Measurements from ENCODE around the gene RAD54L. TPM values are rescaled to one million over a fixed set of nuclear protein-coding genes. Genes with fewer than 3 reads are reported as not detected.
A peak's percentile ranks its signal among the peaks of the same experiment; 100 is the strongest.

The RAD54L gene
- total RNA-seq, 1 donor from 2014 or later: 4.7 TPM

DNA sequence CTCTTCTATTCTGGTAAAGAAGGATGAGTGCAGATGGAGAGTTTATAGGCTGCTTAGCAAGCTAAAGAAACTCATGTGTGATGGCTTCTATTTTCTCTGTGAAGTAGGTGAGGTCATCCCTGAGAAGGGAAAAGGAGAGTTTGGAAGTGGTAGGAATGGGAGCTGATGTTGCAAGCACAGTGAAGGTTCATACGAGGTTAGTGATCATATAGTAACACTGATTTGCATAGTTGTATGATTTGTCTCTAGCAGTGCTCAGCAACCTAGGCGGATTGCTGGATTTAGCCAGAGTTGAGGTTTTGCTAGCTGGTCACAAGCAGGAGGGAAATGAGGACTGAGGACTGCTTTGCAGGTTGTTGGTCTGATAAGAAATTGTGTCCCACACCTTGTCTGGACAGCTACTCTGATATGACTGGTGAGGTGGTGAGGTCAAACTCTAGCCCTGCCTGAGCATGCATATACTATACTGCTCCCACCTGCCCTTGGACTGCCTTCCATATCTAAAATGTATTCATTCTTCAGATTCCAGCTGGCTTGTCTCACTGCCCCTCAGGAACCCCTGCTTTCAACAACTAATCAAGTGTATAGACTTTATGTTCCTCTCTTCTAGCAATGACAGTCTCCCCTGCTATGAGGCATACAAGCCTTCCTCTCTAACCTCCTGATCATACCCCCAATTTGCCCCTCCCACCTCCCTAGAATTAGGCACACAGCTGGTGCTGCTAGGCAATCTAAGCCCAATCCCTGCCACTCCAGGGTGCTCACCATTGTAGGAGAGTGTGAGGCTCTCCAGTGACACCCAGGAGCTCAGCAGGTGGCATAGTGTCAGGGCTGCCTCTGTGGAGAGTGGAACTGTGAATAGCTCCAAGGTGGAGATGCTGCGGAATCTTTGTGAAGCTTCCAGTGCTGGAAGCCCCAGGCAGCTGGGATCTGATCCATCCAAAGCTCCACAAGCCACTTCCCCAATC, 37.3 kb downstream of the RAD54L start:
- no peak for DNase-seq (ENCODE audit: extremely low read depth, low read depth, low spot score)

DNA sequence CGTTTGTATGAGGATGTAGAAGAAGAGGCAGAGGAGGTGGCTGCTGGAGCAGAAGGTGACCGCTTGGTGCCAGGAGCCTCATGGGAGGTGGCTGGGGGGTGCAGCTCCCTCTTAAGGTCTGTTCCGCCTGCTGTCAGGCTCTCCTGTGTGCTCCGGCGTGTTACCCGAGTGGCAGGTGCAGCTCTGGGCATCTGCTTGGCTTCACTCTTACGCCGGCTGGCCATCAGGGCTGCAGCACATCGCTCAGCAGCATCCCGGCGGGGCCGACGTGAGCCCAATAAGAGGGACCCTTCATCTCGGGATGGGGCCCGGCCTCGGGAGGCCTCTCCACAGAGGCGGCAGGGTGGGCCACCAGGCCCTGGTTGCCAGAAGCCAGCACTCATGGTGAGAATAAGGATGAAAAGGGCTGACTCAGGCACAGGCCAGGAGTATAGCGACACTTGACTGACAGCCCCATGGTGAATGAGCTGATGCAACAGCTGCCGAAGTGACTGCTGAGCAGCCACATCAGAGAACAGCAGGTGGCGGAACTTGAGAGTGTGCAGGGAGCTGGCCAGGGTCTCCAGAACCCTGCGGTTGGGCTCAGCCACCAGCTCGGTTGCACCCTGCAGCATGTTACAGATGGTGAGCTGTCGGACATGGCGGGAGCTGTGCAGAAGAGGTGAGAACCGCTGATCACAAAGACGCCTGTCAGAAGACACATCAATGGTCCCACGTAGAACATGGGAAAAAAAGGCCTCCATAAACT, 38.3 kb downstream of the RAD54L start:
- no peak for DNase-seq (ENCODE audit: extremely low read depth, low read depth, low spot score)

DNA sequence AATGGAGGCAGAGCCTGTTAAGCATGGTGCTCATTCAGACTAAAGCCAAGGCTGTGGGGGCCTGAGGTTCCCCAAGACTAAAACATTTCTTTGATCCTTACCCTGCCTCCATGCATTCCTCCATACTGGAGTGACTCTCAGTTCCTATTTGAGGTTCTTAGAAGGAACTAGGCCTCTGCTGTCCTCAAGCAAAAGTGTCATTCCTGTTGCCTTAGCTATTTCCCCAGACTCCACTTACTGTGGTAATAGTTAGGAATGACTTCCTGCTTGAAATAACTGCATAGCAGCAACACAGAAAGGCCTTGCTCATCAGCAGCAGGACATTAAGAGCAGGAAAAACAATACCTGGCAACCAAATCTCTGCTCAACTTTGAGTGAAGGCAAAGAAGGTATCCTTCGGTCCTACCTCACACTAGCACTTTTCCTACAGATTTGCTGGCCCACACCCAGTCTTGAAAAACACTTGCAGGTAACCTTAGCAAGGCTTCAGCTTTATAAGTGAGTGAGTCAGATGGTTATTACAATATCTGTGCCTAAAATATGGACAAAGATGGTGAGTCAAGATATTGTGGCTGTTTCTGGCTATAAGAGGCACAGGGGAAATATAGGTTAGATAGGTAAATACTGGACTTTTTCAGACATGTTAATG, 41.0 kb downstream of the RAD54L start:
- no peak for DNase-seq (ENCODE audit: extremely low read depth, low read depth, low spot score)

DNA sequence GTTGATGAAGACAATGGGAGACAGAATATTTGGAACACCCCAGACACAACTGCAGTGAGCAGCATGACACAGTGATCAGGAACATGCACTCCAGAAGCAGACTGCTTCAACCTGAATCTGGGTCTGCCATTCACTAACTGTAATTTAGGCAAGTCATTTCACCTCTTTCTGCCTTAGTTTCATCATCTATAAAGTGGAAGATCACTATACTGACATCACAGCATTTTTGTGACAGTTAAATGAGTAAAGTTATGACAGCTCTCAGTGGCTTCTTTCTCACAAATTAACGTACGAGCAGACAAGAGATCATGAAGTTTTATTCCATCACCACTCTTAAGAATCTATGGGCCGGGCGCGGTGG, 41.6 kb downstream of the RAD54L start:
- no peak for DNase-seq (ENCODE audit: extremely low read depth, low read depth, low spot score)

DNA sequence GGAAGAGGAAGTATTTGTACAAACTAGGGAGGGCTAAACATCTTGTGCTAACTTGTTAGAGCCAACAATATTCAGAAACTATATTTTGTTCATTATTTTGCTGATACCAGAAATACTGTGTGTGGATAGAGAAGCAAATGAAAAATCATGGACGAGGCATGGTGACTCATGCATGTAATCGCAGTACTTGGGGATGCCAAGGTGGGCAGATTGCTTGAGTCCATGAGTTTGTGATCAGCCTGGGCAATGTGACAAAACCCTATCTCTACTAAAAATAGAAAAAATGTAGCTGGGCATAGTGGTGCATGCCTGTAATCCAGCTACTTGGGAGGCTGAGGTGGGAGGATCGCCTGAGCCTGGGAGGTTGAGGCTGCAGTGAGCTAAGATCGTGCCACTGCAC, 42.4 kb downstream of the RAD54L start:
- no peak for DNase-seq (ENCODE audit: extremely low read depth, low read depth, low spot score)

DNA sequence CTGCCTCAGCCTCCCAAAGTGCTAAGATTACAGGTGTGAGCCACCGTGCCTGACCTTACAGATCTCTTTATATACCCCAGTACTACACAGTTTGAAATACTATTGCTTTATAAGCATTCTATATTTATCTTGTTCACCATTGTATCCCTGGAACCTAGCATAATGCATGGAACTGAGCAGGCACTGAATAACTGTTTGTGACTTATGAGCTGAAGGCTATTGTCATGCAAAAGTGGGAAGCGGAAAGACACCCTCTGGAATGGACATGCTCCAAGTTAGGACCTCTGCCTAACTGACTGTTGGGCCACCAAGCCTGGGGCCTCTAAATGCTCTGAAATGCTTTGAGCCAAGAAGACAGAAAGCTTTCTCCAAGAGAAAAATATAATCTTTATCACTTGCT, 47.7 kb downstream of the RAD54L start:
- DNase-seq (ENCODE audit: extremely low read depth, low read depth, low spot score): no peak

DNA sequence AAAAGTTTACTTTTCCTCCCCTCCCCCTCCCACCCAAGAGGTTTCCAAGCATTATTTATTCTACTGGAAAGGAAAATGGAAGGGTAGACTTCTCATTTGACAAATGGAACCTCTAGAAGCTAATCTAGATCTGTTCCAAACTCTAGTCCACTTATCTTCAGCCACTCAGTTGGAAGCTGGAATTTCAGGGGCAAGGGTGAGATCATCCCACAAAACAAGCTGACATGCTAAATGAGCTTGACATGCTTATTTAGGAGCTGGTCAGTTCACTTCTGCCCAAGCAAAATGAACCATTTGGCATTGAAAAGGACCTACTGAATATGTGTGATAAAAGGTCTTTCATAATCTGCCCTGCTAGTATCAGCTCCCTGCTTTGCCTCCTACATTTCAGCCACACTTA, 50.8 kb downstream of the RAD54L start:
- no peak for DNase-seq (ENCODE audit: extremely low read depth, low read depth, low spot score)

DNA sequence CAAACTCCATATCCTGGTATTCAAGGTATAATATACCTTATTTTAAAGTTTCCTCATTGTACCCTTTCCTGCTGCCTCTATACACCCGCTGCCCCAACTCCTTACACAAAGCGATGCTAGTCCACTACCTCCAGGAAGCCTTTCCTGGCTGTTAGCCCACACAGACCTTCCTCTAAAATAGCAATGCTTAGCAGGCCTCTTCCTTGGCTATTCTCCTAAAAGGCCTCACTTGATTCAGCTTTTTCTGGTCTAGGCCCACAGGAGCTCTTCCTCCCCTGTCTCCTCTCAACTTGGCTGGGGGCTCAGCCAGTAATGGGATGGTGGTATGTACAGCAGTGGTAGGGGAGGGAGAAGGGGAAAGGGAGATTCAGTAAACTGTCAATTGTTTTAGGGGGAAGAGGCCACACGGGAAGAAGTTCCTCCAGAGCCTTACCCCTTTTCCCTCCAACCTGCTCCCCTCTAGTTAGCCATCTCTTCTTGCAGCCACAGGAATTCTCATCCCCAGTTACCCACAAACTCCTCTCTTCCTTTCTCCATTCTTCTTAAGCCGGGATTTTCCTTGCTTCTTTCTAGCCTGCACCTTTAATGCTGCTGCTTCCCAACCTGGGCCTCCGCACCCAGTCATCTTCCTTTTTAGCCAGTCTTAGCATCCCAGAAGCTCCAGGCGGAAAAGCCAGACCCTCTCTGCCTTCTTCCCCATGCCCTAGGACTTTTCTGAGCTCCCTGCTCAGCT, 53.3 kb downstream of the RAD54L start:
- no peak for DNase-seq (ENCODE audit: extremely low read depth, low read depth, low spot score)

DNA sequence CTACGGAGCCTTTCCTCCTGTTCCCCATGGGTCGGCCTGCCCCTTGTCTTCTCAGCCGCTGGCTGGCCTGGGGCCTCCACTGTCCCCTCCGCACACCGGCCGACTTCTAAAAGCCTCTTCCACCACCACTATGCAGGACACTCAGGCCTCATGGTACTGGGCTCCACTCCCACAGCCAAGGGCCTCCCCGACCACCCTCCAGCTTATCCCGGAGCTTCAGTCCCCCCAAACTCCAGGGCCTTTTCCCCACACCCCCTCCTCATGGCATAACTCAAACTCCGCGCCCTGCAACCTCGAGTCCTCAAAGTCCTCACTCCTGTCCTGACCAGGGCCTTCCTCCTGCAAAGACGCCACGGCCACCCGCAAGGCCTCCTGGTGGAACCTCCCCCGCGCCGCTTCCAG, 53.8 kb downstream of the RAD54L start:
- DNase-seq (ENCODE audit: extremely low read depth, low read depth, low spot score): no peak

DNA sequence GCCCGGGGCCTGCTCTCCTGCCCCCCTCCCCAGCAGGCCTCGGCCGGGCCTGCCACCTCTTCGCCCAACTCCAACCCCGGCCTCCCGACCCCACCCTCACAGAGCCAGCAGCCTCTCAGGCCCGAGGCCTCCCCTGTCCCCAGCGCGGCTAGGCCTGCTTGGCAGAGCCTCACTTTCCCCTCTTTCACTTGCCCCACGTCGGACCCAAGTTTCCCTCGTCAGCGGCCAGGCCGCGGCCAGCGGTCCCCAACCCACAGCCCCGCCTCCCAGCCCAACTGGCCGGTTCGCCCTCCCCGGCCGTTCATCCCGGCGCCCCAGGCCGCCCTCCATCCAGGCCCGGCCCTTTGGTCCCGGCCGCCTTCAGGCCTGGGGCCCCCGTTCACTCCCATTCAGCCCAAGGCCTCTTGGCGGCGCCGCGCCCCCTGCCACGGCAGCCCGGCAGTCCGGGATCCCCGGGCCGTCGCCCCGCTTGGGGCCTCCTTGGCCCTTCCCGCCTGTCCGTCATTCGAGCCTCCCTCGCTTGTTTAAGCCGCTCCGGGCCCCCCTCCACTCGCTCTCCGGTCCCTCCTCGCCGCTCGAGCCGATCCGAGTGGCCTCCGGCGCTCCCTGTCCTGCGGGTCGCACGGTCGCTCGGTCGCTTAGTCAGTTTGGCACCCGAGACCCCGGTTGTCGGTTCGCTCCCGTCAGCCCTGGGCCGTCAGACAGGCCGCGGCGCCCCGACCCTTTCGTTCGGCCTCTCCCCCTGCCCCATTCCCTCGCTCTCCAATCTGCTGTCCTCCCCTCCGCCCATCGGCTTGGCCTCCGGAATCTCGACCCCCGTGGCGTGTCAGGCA, 54.5 kb downstream of the RAD54L start:
- no peak for DNase-seq (ENCODE audit: extremely low read depth, low read depth, low spot score)

DNA sequence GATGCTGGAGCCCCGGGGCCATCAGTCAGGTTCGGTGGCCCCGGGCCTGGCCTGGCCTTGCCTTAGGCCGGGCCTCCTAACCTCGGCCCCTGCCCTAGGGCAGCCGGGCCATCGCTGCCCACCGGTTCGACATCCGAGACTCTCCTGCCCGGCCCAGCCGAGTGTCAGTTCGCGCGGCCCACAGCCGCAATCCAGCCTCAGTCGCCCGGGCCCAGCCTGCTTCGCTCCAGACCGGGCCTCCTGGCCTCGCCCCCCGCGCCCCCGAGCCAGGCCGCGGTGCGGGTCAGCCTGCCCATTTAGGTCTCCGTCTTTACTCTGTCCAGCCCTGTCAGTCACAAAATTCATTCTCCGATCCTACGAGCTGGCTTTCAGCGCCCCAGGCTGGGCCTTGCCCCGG, 55.1 kb downstream of the RAD54L start:
- no peak for DNase-seq (ENCODE audit: extremely low read depth, low read depth, low spot score)

DNA sequence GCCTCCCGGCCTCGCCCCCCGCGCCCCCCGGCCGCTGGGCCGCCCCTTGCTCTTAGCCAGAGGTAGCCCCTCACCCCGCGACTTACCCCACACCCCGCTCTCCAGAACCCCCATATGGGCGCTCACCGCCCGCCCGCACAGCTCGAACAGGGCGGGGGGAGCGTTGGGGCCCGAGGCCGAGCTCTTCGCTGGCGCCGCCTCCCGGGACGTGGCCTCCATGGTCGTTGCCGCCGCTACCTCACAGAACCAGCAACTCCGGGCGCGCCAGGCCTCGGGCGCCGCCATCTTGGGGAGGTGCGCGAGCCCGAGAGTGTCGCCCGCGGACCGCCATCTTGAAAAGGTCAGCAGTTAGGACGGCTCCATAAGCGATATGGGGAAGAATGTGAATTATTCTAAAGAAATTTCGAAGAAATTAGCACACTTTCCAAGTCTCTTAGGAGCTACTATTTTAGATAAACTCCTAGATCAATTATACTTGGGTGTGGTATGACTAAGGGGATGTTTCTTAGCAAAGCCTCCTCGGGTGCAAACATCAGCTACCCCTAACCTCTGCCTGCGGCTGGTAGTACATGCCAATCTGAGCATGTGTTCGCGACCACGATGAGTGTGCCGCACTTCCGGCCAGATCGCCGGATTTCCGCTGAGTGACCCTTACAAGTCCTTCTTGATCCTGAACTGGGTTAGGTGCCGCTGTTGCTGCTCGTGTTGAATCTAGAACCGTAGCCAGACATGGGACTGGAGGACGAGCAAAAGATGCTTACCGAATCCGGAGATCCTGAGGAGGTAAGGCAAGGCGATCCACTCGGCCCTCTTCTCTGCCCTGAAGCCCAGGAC, 55.7 kb downstream of the RAD54L start, which contains the start of the genes LRRC41 and UQCRH:
Gene LRRC41 (minus strand): TSS at position 579 of the 834 bp plus-strand sequence. CDS start 294 bp downstream, at position 285.
Gene UQCRH (plus strand): TSS at position 661 of the 834 bp plus-strand sequence. CDS start 69 bp downstream, at position 730.
- DNase-seq (ENCODE audit: extremely low read depth, low read depth, low spot score): peak; percentile 93

DNA sequence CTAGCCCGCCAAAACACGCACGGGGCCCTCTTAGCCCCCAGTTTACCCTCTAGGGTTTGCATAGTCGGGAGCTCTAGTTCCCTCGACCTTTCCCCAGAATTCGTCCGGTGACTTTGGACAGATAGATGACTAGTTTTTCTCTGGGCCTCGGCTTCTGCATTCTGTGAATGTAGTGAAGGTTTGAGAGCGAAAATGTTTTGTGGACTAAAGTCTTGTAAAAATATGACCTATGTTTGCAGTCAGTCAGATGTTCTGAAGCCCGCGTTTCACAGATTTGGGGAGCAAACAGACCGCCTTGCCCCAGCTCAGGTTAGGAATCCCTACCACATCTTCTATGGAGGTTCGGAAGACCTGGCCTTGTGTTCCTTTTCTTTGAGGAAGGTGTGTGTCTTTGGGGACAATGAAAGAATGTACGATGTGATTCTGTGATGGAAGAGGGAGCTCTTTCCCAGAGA, 56.3 kb downstream of the RAD54L start:
- no peak for DNase-seq (ENCODE audit: extremely low read depth, low read depth, low spot score)

DNA sequence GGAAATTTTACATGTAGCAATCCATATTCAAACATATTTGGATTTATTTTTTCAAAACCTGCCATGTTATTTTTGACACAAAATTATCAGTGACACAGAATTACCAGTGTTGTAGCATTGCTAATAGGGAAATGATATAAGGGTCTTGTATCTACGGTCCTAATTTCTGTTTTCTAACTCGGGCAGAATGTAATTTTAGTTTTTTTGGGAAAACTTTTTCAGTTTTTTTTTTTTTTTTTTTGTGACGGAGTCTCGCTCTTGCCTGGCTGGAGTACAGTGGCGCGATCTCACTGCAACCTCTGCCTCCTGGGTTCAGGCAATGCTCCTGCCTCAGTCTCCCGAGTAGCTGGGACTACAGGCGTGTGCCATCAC, 58.6 kb downstream of the RAD54L start:
- DNase-seq (ENCODE audit: extremely low read depth, low read depth, low spot score): no peak

DNA sequence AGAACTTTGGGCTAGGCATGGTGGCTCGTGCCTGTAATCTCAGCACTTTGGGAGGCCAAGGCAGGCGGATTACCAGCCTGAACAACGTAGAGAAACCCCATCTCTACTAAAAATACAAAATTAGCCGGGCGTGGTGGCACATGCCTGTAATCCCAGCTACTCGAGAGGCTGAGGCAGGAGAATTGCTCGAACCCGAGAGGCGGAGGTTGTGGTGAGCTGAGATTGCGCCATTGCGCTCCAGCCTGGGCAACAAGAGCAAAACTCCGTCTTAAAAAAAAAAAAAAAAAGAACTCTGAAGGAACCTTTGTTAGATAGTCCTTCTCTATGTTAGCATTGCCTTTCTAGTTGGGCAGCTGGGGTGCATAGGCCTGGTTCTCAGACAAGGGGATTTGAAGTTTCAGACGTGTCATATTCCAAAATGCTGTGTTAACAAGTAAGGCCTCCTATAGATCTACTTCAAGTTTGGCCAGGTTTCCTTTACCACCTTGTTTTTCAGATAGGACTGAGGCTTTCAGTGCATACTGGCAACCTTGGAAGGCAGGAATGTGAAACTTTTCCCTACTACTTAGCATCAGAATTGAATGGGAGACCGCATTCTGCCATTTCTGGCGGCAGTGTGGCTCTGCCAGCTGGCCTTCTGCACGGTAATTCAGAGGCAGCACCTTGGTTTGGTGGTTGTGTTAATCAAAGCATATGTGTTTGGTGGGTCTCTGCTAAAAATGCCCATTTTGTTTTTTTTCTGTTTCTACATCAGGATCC, 62.0 kb downstream of the RAD54L start:
- DNase-seq (ENCODE audit: extremely low read depth, low read depth, low spot score): no peak

DNA sequence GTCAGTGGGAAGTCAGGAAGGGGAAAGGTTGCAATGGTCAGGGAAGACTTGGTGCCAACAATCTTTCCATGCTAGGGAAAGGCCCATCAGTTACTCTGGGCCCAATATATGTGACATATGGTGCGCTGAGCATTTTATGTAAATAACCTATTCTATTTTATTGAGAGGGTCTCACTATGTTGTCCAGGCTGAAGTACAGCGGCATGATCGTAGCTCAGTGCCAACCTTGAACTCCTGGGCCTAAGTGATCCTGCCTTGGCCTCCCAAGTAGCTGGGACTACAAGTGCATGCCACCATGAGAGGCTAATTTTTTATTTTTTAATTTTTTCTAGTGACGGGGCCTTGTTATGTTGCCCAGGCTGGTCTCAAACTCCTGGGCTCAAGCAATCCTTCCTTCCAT, 62.8 kb downstream of the RAD54L start:
- no peak for DNase-seq (ENCODE audit: extremely low read depth, low read depth, low spot score)

DNA sequence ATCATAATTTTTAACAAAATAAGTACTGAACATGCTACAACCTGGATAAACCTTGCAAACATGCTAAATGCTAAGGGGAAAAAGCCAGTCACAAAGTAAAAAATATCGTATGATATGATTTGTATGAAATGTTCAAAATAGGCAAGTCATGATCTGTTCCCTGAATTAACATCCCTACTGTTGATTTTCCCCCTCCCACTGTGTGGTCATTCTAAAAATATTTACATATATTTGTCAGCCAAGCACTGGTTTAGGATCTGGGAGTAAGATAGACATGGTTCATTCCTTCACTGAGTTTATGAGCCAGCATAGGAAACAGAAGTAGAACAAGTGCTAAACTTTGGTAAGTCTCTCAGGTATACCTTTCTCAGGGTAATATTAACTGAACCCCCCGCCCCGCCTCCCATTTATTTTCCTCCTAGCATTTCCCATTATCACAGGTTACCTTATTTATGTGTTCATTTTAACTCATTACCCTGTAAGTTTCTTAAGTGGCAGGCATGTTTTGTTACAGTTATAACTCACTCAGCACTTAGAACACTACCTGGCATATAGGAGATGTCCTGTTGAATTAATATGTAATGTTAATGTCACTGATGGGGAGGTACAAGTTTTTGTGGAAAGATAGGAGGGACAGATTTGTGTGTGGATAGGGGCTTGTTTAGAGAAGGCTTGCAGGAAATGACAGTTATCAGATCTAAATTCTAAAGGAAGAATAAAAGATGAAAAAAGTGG, 68.3 kb downstream of the RAD54L start:
- no peak for DNase-seq (ENCODE audit: extremely low read depth, low read depth, low spot score)
